NCI-H526 treated with DMSO at 0.1 percent for 48 hours (cell line): ENCODE measurements around the gene C16orf95.
"Not testable (repeated sequence)": the region's sequence is repeated elsewhere in the genome, so short reads cannot be mapped to it uniquely, and the experiment has no call there.

ENCODE experiments used
- DNase-seq: peaks from one replicate; lab custom pipeline; 2025; lab: John Stamatoyannopoulos, UW

Gene C16orf95, protein sequence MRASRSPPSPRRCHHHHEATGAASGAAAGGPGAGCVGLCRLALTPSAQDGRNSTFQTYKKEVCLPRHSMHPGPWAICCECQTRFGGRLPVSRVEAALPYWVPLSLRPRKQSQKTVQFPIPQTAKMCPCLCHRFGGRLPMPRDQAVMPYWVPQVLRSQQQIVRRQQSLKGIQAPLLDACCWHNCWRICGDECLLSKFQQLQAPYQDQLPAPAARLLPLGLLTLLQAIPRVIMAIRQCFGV

GRCh38 chr16:87316923-87317749 is at the start of gene C16orf95:
C16orf95 (minus strand) TSS chr16:87317392; CDS start chr16:87317242, 150 bp downstream.
- DNase-seq, result peak; percentile 67

DNA sequence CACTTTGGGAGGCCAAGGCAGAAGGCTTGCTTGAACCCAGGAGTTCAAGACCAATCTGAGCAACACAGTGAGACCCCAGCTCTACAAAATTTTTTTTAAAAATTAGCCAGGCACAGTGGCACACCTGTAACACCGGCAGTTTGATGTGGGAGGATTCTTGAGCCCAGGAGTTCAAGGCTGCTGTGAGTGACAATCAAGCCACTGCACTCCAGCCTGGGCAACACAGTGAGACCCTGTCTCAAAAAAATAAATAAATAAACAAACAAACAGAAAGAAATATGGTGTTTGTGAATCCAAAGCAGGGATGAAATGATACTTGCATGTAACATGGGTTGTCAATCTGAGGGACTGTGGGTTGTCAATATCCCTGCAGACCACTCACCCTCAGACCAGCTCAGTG is 49.7 kb upstream of the C16orf95 start:
- DNase-seq, result no peak

DNA sequence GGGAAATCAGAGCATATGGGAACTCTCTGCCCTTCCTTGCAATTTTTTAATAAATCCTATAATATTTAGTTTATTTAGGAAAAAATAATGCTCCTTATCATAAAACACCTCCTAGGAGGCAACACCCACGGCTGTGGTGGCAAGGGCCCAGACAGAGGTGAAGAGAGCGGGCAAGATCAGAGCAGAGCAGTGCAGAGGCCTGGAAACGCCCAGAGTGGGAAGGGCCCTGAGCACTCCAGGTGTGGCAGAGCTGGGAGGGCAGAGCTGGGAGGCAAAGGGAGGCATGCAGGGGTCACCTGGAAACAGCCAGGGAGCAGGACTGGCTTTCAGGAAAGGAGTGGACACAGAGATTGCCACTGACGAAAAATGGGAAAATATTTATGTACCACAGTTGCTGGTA is 49.1 kb upstream of the C16orf95 start:
- DNase-seq, result no peak

DNA sequence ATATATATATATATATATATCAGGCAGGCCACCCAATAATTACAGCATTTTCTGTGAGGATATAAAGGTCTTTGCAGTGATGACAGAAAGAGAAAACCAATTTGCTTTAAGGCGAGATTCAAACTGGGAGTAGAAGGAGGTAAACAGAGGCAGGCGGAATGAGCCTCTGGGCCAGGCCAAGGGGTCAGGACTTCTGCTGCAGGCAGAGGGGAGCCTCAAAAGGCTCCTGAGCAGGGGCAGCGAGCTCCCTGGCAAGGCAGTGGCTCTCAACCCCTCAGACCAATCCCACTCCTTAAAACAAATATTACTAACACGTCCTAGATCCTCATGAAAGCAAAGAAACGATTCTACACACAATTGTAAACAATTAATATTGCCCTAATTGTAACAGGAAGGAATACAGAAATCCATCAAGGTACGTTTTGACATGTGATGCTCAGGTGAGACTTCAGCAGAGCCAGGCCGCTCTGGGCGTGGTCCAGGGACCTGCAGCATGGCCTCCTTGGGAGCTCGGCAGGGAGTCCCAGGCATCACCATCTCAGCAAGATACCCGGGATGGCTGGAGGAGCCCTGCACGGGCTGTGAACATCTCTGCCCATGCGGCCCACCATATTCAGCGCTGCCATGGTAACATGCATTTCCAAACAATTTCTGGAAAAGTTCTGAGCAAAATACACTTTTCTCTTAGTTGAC is 48.0 kb upstream of the C16orf95 start:
- DNase-seq, result no peak

DNA sequence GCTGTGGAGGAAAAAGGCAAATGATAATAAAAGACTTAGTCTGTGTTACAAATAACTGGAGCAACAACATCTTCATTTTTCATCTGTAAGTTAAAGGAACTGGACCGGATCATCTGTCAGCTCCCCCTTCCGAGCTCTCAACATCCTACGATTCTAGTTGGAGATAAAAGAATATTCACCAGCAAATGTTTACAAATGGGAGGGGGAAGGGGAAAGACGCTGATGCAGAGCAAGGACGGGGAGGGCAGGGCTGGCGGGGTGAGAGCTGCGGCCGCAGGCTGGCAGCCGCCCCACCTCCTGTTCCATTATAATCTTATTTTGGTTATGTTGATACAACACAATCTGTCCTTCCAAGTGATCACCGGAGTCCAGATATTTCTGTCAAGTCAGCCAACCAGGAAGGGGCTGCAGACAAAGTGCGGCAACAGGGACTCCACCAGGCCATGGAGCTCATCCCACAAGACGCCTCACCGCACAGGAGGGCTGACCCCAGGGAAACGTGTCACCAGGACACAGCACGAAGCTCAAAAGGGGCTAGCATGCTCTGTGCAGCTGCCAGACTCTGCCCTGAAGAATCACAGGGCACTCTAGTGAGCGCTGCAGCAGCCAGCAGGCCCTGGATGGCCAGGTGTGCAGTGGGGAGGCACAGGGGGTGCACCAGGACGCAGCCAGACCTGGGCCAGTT is 46.7 kb upstream of the C16orf95 start:
- peak; percentile 20 for DNase-seq

DNA sequence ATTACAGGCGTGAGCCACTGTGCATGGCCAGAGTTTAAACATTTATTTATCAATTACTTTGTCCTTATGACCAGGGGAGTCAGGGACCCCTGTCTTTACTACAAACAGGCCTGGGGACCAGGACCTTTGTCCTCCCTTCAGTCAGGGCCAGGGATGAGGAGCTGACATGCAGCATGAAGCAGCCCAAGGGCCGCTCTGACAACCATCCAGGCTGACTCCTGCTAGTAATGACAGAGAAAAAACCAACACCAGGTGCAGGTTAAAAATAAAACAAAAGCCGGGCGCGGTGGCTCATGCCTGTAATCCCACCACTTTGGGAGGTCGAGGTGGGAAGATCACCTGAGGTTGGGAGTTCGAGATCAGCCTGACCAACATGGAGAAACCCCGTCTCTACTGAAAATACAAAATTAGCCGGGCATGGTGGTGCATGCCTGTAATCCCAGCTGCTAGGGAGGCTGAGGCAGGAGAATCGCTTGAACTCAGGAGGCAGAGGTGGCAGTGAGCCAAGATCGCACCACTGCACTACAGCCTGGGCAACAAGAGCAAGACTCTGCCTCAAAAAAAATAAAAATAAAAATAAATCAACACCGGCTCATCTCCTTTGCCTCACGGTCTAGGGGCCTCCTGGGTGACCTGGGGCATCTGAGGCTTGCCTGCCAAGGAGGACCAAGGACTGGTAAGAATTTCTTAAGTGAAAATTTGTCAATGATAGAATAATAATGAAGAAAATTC is 45.8 kb upstream of the C16orf95 start:
- not testable (repeated sequence) for DNase-seq

- DNase-seq, result no peak
Measured at GRCh38 chr16:87361916-87362619, 44.9 kb upstream of the C16orf95 start.

DNA sequence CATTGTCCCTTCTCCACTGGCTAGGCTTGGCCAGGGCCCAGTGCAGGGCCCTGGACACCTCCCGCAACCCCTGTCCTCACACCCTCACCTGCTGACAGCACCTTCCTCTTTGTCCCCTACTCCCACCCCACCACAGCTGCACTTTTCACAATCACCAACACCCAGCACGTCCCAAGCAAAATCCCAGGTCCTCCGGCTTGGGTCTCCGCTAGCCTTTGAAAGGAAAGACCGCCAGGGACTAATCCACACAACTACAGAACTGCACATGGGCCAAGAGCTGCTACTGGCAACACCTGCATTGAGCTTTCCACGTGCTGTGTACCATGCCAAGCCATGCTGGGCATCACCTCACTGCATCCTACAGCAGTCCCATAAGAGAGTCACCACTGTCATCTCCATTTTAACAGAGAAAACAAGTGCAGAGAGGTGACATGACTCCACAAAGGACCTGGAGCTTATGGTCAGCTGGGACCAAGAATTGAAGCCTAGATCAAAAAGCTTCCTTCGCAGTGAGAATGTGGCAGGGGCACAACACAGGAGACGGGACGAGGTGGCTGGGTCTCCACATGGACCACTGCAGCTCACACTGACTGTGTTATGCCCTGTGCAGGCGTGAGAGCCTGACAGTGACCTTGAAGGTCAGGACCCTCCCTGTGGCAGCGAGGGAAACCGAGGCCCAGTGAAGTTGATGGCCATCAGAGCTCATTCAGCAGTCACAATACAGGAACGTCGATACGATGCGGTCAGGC is 43.8 kb upstream of the C16orf95 start:
- no peak for DNase-seq

DNA sequence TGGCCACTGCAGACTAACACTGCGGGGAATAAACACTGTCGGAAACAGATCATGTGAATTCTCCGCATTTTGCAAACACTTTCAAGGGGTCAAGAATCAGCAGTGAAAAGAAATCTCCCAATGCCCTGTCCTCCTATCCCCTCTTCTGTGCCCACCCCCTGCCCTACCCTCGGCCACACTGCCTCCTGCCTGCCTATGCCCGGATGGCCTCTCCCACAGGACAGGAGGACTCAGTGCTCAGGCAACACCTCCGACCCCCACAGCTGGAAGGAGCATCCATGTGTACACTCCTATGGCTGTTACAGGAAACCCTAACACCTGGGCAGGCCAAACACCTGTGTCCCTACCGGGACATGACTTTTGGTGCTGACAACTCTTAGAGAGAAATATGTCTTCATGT is 41.9 kb upstream of the C16orf95 start:
- DNase-seq, result no peak

DNA sequence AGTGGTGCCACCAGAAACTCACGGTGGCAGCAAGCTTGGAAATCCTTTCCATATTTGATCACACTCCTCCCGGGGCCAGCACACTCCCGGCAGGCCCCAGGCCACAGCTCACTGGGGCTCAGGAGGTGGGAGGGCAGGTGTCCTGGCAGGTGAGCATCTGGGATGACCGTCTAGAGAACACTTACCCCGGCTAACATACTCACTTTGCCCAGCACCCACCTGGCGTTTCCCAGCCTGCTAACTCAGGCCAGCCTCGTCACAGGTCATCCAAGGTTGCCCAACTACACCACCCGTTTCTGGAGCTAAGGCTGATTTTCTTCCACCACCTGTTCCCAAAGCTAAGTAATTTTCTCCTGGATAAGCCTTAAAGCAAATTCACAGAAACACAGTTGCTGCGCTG is 41.5 kb upstream of the C16orf95 start:
- DNase-seq, result no peak

DNA sequence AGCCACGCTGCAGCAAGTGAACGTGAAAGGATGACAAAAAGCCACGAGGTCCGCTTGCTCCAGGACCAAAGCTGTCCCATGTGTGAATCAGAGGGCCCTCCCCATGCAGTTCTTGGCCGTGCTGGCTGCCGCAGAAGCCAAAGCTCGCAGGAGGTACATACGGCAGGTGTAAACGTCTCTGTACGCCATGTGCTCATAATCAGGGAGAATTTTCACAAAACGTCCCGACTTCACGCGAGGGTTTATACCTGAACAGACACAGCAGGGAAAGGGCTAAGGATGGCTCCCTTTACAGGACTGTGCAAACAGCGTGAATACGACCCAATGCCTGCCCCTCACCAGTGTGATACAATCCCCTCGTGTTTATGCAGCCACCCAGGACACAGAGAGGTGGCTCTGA is 41.1 kb upstream of the C16orf95 start:
- DNase-seq, result no peak

DNA sequence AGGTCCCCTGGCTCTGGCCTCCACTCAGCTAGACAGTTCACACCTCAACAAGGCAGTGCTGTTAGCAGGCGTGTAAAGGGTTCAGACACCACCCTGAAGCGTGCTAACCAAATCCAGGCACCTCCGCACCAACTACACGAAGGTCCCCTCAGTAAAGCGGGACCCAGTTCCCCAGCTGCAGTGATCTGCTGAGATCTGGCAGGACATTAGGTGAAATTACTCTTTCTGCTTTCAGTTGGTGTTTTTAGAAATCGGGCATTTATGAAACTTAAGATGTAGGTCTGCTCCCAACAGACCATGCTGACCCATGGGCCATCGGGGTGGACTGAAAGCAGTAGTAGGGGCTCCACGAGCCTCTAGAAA is 39.3 kb upstream of the C16orf95 start:
- DNase-seq, result no peak

- no peak for DNase-seq
Measured at GRCh38 chr16:87353613-87354012, 36.4 kb upstream of the C16orf95 start.

DNA sequence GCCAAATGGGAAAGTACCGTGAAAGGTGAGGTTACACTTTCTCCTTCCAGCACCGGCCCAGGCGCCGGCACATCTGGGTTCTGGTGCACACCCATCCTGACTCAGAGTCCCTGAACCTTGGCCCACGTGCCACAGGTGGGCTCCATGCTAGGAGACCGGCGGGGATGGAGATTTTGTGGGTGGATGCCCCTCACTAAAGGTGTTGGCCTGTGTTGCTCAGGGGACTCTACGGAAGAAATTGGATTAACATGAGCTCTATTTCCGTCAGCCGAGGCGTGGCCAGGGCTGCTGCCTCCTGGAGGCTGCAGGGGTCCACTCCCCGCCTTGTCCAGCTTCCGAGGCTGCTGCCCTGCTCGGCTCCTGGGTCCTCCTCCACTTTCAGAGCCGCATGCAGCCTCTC is 35.6 kb upstream of the C16orf95 start:
- DNase-seq, result no peak

GRCh38 chr16:87351320-87351698 is 34.1 kb upstream of the C16orf95 start:
- DNase-seq, result no peak

DNA sequence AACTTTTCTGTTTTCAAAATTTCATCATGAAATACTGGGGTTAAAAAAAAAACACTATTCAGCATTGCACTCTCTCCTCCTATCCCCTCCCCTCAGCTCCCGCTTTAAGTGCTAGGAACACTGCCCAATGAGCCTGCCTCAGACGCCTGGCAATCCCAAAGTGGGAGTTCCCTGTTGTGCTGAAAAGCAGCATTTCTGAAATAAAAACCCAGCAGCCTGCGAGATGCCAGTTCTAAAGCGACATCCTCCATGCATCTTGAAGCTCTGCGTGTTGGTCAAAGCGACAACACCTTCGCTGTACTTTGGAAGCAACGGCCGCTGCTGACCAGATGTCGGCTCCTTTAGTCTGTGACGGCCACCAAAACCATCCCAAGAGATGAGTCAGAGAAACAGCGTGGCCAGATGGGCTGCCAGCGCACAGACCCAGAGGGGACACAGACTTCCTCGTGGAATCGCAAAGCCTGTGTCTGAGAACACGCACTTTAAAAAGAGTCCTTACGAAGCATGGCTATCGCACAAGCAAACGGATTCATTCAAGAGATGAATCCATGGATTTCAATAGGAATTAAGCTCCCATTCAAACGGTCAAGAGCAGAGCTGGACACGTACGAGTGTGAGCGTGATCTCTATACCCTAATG is 33.6 kb upstream of the C16orf95 start:
- DNase-seq, result no peak

DNA sequence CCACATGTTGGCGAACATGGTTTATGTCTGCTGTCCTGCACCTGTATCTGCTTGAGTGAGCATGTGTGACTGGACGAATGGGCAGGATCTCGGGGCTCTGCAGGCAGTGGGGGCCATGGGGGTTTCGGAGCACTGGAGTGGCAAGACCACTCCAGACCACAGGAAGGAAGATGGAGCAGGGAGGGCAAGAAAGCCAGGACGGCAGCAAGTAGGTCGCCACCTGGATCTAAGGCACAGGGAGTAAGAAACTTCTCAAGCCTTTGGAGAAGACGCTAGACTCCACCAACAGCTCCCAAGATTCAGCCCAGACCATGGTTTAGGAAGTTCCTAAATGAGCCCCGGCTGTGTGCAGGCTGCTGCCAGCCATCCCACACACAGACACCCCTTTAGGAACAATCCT is 32.8 kb upstream of the C16orf95 start:
- DNase-seq, result no peak

DNA sequence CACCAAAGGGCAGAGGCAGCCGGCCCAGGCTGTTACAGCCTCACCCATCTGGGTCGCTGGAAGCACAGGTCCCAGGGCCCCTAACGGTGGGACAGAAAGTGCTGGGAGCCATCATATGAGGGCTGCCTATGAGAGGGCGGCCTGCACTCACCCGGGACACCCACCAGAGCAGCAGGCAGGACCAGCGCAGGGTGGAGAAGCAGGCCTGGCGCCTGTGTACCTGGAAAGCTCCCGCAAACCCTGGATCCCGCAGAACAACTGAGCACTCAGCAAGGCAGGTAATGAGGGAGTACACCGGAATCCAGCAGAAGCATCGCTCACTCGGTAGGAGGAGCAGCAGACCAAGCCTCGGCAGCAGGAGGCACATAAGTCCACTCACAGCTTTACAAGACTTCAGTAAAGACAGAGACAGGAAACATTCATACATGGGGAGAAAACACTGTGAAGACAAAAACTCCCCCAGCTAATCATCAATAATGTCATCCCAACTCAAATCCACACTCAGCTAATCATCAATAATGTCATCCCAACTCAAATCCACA is 31.5 kb upstream of the C16orf95 start:
- DNase-seq, result no peak

DNA sequence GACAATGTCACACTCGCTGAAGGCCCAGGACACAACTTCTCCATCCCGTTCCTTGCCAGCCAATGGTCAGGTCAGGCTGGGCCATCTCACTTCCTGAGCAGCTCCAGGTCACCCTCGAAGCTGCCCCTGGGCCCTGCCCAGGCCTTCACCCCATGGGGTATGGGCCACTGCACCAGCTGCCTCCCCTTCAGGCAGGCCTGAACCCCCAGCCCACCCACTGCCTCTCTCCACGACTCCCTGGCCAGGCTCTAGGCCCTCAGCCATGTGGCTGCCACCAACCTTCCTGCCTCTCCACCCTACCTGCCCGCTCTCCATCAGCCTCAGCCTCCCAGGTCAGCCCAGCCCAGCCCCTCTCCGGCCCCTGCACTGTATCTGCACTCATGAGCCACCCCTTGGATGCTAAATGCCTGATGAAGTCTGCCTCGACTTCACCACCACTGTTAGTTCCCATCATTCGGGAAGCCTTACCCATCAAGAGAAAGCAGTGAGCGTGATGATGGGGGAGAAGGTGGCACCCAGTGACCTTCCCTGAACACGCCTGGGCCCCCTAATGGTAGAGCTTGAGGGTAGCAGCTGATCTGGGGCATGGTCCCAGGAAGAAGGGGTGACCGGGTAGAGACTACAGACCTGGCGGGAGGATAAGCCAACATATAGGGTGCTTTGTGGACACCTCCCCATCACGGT is 30.9 kb upstream of the C16orf95 start:
- DNase-seq, result no peak
